H1 (cell line): ENCODE results near the gene SEMA3D. TPM values are rescaled to one million over a fixed set of nuclear protein-coding genes. Genes with fewer than 3 reads are reported as not detected.

ENCODE experiments used
- CTCF ChIA-PET: fragments of 300-600 bp; sonication (Branson Sonifier 250); formaldehyde crosslinking; loops from one replicate; lab custom pipeline; 2021; ENCODE audit not compliant: partially characterized antibody; lab: Charles Lee
- POLR2A ChIA-PET: fragments of 300-600 bp; sonication (Branson Sonifier 250); formaldehyde crosslinking; loops from one replicate; lab custom pipeline; 2021; ENCODE audit warnings: inconsistent platforms; ENCODE audit not compliant: partially characterized antibody; lab: Charles Lee
- DNase-seq, 2 experiments: peaks; one replicate each; pipeline versions ENCODE4 v3.0.0 to v3.0.0-alpha.2; 2010 to 2022; ENCODE audit warnings: low spot score in 2 of 2, low read depth in 1 of 2, mixed read lengths in 1 of 2
- FAIRE-seq: peaks from 2 replicates; lab custom pipeline; 2011; peaks lifted over from hg19 to GRCh38; lab: Jason Lieb, UNC
- H2AFZ ChIP-seq: 2 replicates; pipeline ENCODE4 v1.8.1; 2012; ENCODE audit warnings: low read length, inconsistent platforms
- H2AK5ac ChIP-seq: 2 replicates; pipeline ENCODE4 v1.6.1; 2013; ENCODE audit warnings: low read depth, low read length
- H2BK120ac ChIP-seq: replicated peaks from 2 replicates; pipeline ENCODE3; 2013; ENCODE audit warnings: low read depth, low read length, inconsistent platforms
- H2BK12ac ChIP-seq: 2 replicates; pipeline ENCODE4 v1.6.1; 2013; ENCODE audit warnings: low read depth, low read length
- H2BK15ac ChIP-seq: 2 replicates; pipeline ENCODE4 v1.6.1; 2013; ENCODE audit warnings: low read length
- H2BK20ac ChIP-seq: 2 replicates; pipeline ENCODE4 v1.6.1; 2013; ENCODE audit warnings: low read length
- H2BK5ac ChIP-seq: 2 replicates; pipeline ENCODE4 v1.6.1; 2013; ENCODE audit warnings: low read depth, low read length
- H3K14ac ChIP-seq: 2 replicates; pipeline ENCODE4 v1.6.1; 2013; ENCODE audit warnings: inconsistent platforms; ENCODE audit not compliant: insufficient read length
- H3K18ac ChIP-seq: 2 replicates; pipeline ENCODE4 v1.6.1; 2013; ENCODE audit warnings: low read length; ENCODE audit errors: extremely low read depth
- H3K23ac ChIP-seq: 2 replicates; pipeline ENCODE4 v1.6.1; 2013; ENCODE audit warnings: inconsistent platforms; ENCODE audit not compliant: insufficient read length
- H3K23me2 ChIP-seq: 2 replicates; pipeline ENCODE4 v1.6.1; 2013; ENCODE audit warnings: low read depth, low read length
- H3K27ac ChIP-seq: 2 replicates; pipeline ENCODE4 v1.6.1; 2011; ENCODE audit warnings: low read depth, low read length, inconsistent platforms
- H3K27me3 ChIP-seq, 4 experiments: replicated peaks in 1 of 4; 1 replicate in 1 of 4; 2 replicates in 3 of 4; pipeline versions ENCODE4 v1.6.1 to v1.8.1; 2011 to 2013; ENCODE audit warnings: low read length in 3 of 4, mild to moderate bottlenecking in 3 of 4, inconsistent platforms in 2 of 4, mixed read lengths in 2 of 4, moderate library complexity in 1 of 4; ENCODE audit not compliant: control insufficient read depth in 3 of 4, insufficient read depth in 3 of 4; ENCODE audit errors: extremely low read depth in 1 of 4
- H3K36me3 ChIP-seq, 4 experiments: 2 replicates each; pipeline versions ENCODE4 v1.6.1 to v1.8.1; 2011 to 2013; ENCODE audit warnings: mild to moderate bottlenecking in 4 of 4, low read length in 3 of 4, moderate library complexity in 2 of 4, control low read depth in 1 of 4, inconsistent platforms in 1 of 4; ENCODE audit not compliant: insufficient read depth in 4 of 4, control insufficient read depth in 2 of 4
- H3K4ac ChIP-seq: replicated peaks from 2 replicates; pipeline ENCODE3; 2013; ENCODE audit warnings: low read length, low read depth, mixed read lengths, inconsistent platforms; ENCODE audit not compliant: insufficient read length
- H3K4me1 ChIP-seq, 4 experiments: replicated peaks in 1 of 4; 1 replicate in 1 of 4; 2 replicates in 3 of 4; pipeline versions ENCODE4 v1.6.1 to v1.8.1; 2011 to 2013; ENCODE audit warnings: low read length in 3 of 4, inconsistent platforms in 2 of 4, mixed read lengths in 1 of 4; ENCODE audit not compliant: insufficient read depth in 4 of 4, control insufficient read depth in 3 of 4
- H3K4me2 ChIP-seq, 2 experiments: 2 replicates each; pipeline versions ENCODE4 v1.6.1 to v1.8.1; 2011 to 2013; ENCODE audit warnings: low read depth in 2 of 2, low read length in 2 of 2, control low read depth in 1 of 2, inconsistent platforms in 1 of 2, mild to moderate bottlenecking in 1 of 2; ENCODE audit not compliant: insufficient read depth in 1 of 2
- H3K4me3 ChIP-seq, 4 experiments: fragments of 200-600, 300-600 bp in 1 of 4; sonication (generic), shearing (Covaris generic), sonication (Bioruptor Twin) in 1 of 4; 2 replicates each; pipeline versions ENCODE4 v1.5.1 to v1.8.1; 2011 to 2016; ENCODE audit warnings: low read length in 4 of 4, low read depth in 3 of 4, control low read depth in 2 of 4, inconsistent platforms in 2 of 4, mild to moderate bottlenecking in 2 of 4, mixed read lengths in 1 of 4, moderate library complexity in 1 of 4; ENCODE audit not compliant: insufficient read depth in 2 of 4; ENCODE audit errors: extremely low read depth in 1 of 4
- H3K56ac ChIP-seq: replicated peaks from 2 replicates; pipeline ENCODE3; 2013; ENCODE audit warnings: low read depth, mild to moderate bottlenecking, mixed read lengths, low read length, inconsistent platforms; ENCODE audit not compliant: insufficient read length
- H3K79me1 ChIP-seq: 2 replicates; pipeline ENCODE4 v1.6.1; 2013; ENCODE audit warnings: low read depth, low read length, control low read depth
- H3K79me2 ChIP-seq, 2 experiments: 2 replicates each; pipeline versions ENCODE4 v1.6.1 to v1.8.1; 2012 to 2013; ENCODE audit warnings: low read length in 2 of 2, mild to moderate bottlenecking in 2 of 2, inconsistent platforms in 1 of 2; ENCODE audit not compliant: insufficient read depth in 2 of 2, control insufficient read depth in 1 of 2
- H3K9ac ChIP-seq, 4 experiments: replicated peaks in 1 of 4; 1 replicate in 1 of 4; 2 replicates in 3 of 4; pipeline versions ENCODE4 v1.6.1 to v1.8.1; 2011 to 2013; ENCODE audit warnings: low read depth in 3 of 4, low read length in 3 of 4, control low read depth in 2 of 4, mild to moderate bottlenecking in 2 of 4, moderate library complexity in 2 of 4, inconsistent platforms in 1 of 4; ENCODE audit errors: extremely low read depth in 1 of 4
- H3K9me3 ChIP-seq, 2 experiments: 2 replicates each; pipeline versions ENCODE4 v1.6.1 to v1.8.1; 2012 to 2013; ENCODE audit warnings: mild to moderate bottlenecking in 2 of 2, moderate library complexity in 2 of 2, control low read depth in 1 of 2, inconsistent platforms in 1 of 2, low read depth in 1 of 2, low read length in 1 of 2, mixed read lengths in 1 of 2; ENCODE audit not compliant: insufficient read depth in 2 of 2
- H4K20me1 ChIP-seq, 2 experiments: replicated peaks in 1 of 2; 2 replicates each; pipeline versions ENCODE3 to v1.8.1; 2011 to 2013; ENCODE audit warnings: inconsistent platforms in 2 of 2, low read length in 2 of 2, mild to moderate bottlenecking in 1 of 2; ENCODE audit not compliant: insufficient read depth in 2 of 2, control insufficient read depth in 1 of 2
- H4K5ac ChIP-seq: 2 replicates; pipeline ENCODE4 v1.6.1; 2013; ENCODE audit warnings: low read length, low read depth, mixed read lengths, inconsistent platforms; ENCODE audit not compliant: insufficient read length
- H4K8ac ChIP-seq: 2 replicates; pipeline ENCODE4 v1.8.0; 2013; ENCODE audit warnings: mild to moderate bottlenecking, moderate library complexity, low read length, inconsistent platforms; ENCODE audit not compliant: insufficient read depth; ENCODE audit errors: extremely low read depth
- H4K91ac ChIP-seq: replicated peaks from 2 replicates; pipeline ENCODE3; 2013; ENCODE audit warnings: low read length, mixed read lengths, inconsistent platforms; ENCODE audit not compliant: insufficient read length
- BCL11A ChIP-seq, 2 experiments: IDR thresholded peaks; one replicate each; pipeline ENCODE4 v1.6.1; 2011; ENCODE audit warnings: low read depth in 2 of 2, low read length in 2 of 2, mild to moderate bottlenecking in 2 of 2
- EP300 ChIP-seq, 2 experiments: IDR thresholded peaks; 1 replicate in 1 of 2; 2 replicates in 1 of 2; pipeline ENCODE4 v1.6.1; 2011 to 2012; ENCODE audit warnings: low read depth in 2 of 2, low read length in 2 of 2, mild to moderate bottlenecking in 2 of 2, borderline replicate concordance in 1 of 2, inconsistent platforms in 1 of 2, moderate library complexity in 1 of 2
- EZH2 ChIP-seq: fragments of 200-600 bp; sonication (generic); IDR thresholded peaks from 2 replicates; pipeline ENCODE4 v1.7.1; 2012; ENCODE audit warnings: low read depth, mild to moderate bottlenecking, moderate library complexity, low read length, inconsistent platforms; ENCODE audit not compliant: severe bottlenecking
- MAFK ChIP-seq: IDR thresholded peaks from 2 replicates; pipeline ENCODE4 v1.6.1; 2012; ENCODE audit warnings: low read depth, mild to moderate bottlenecking, improper control_type of control experiment, low read length
- NANOG ChIP-seq: IDR thresholded peaks from 2 replicates; pipeline ENCODE4 v1.6.1; 2011; ENCODE audit warnings: low read length, low read depth, mild to moderate bottlenecking, inconsistent platforms; ENCODE audit not compliant: insufficient read depth, poor library complexity, severe bottlenecking
- RBBP5 ChIP-seq: IDR thresholded peaks from 2 replicates; pipeline ENCODE4 v1.7.1; 2012; ENCODE audit warnings: low read depth, mild to moderate bottlenecking, inconsistent platforms, low read length, moderate library complexity, borderline replicate concordance
- RNF2 ChIP-seq: fragments of 200-900, 300-1000 bp; sonication (generic); IDR thresholded peaks from 2 replicates; pipeline ENCODE4 v1.7.1; 2016; ENCODE audit warnings: borderline replicate concordance, low read depth, mild to moderate bottlenecking, antibody characterized with exemption, low read length; ENCODE audit not compliant: poor library complexity, severe bottlenecking; ENCODE audit errors: missing control alignments
- SIN3A ChIP-seq, 2 experiments: IDR thresholded peaks in 1 of 2; conservative IDR thresholded peaks in 1 of 2; 2 replicates each; pipeline ENCODE4 v1.6.1; 2011 to 2012; ENCODE audit warnings: low read length in 2 of 2, improper control_type of control experiment in 1 of 2, low read depth in 1 of 2, mild to moderate bottlenecking in 1 of 2
- TAF1 ChIP-seq: IDR thresholded peaks from 2 replicates; pipeline ENCODE4 v1.6.1; 2011; ENCODE audit warnings: mild to moderate bottlenecking, low read depth, low read length
- TCF12 ChIP-seq: IDR thresholded peaks from 2 replicates; pipeline ENCODE4 v1.6.1; 2011; ENCODE audit warnings: low read depth, mild to moderate bottlenecking, low read length
- TEAD4 ChIP-seq: IDR thresholded peaks from 2 replicates; pipeline ENCODE4 v1.6.1; 2012; ENCODE audit warnings: low read depth, low read length, inconsistent platforms, mixed read lengths
- USF2 ChIP-seq: IDR thresholded peaks from 2 replicates; pipeline ENCODE4 v1.6.1; 2011; ENCODE audit warnings: low read length, improper control_type of control experiment
- YY1 ChIP-seq: IDR thresholded peaks from 2 replicates; pipeline ENCODE4 v1.6.1; 2011; ENCODE audit warnings: low read depth, mild to moderate bottlenecking, low read length
- polyA plus RNA-seq, 7 experiments: library from polyadenylated mRNA; depleted of rRNA in 3 of 7; stranded (reverse) in 5 of 7; unstranded in 2 of 7; fragments of >200 nt in 5 of 7; fragments of 200-250 nt in 2 of 7; gene quantifications; 1 replicate in 5 of 7; 2 replicates in 1 of 7; 4 replicates in 1 of 7; pipeline versions ENCODE4 v1.2.1 to v1.2.3, GENCODE V29; 2011 to 2013; ENCODE audit warnings: missing spikeins in 2 of 7, mixed read lengths in 2 of 7
- total RNA-seq: library from RNA; stranded (reverse); fragmentation: NEBNext Ultra II Directional; extraction: Animal tissue kit (Norgen Biotek cat#: 25700); gene quantifications from 2 replicates; pipeline ENCODE4 v1.2.1, GENCODE V29; 2021

SEMA3D gene
- total and polyA plus RNA-seq, 2 of the 8 experiments (the other 6 are each of a cell fraction or from before 2014, with no cell fraction given), result 1.6 to 3.5 TPM

- no peak overlapping the region for H2AK5ac ChIP-seq
- no peaks in the 10 kb centered on the region for H3K23me2 ChIP-seq
- no peak for FAIRE-seq
- H3K36me3 ChIP-seq, result no peaks in the 10 kb centered on the region
- ChIA-PET CTCF (interaction anchor here (0.7 kb wide), 2 partner anchors 418 to 1972 kb away, joined by 3 read pairs; no protein-coding TSS in a partner anchor), POLR2A (no interaction called here)
- no peak overlapping the region for H3K27ac ChIP-seq
- no peak overlapping the region for H2BK15ac ChIP-seq
- H4K8ac ChIP-seq, result no peak overlapping the region
- no peak overlapping the region for H3K14ac ChIP-seq
- no peak overlapping the region for H2BK12ac ChIP-seq
- H3K4me2 ChIP-seq, result no peak overlapping the region
- no peak overlapping the region for H2AFZ ChIP-seq
- H3K4ac ChIP-seq, result no peak overlapping the region
- no peak overlapping the region for H2BK5ac ChIP-seq
- H3K9ac ChIP-seq, result no peak overlapping the region
- H3K18ac ChIP-seq, result no peak overlapping the region; the same call in 1 of the 2 replicates
- no peaks in the 10 kb centered on the region for H3K9me3 ChIP-seq
- no peaks in the 10 kb centered on the region for H3K27me3 ChIP-seq
- no peak overlapping the region for H4K5ac ChIP-seq
- H2BK20ac ChIP-seq, result no peak overlapping the region
- H3K79me2 ChIP-seq, result no peaks in the 10 kb centered on the region
- no peaks in the 10 kb centered on the region for H3K79me1 ChIP-seq
- H3K4me1 ChIP-seq, result peaks cover 0 to 3% (median 0%) of the 10 kb centered on the region in 4 experiments; a peak in 1 of 7 replicates
- DNase-seq, result no peak
- H4K20me1 ChIP-seq, result no peaks in the 10 kb centered on the region
- H2BK120ac ChIP-seq, result no peak overlapping the region
- no peak overlapping the region for H3K56ac ChIP-seq
- H3K23ac ChIP-seq, result no peak overlapping the region
- no peak overlapping the region for H4K91ac ChIP-seq
- H3K4me3 ChIP-seq, result no peak overlapping the region
- no peak for TF ChIP-seq TAF1
- no peak for TF ChIP-seq TEAD4
- TF ChIP-seq RBBP5, result no peak
- no peak for TF ChIP-seq EP300 (IDR thresholded peaks at IDR 0.05; ENCODE audit: borderline replicate concordance in 1 of 2, low read depth in 2 of 2, low read length in 2 of 2)
- TF ChIP-seq BCL11A (IDR thresholded peaks at IDR 0.05; ENCODE audit: low read depth in 2 of 2, low read length in 2 of 2), result no peak
- TF ChIP-seq NANOG, result no peak
- no peak for TF ChIP-seq MAFK
- TF ChIP-seq RNF2, result no peak
- no peak for TF ChIP-seq SIN3A (conservative IDR thresholded peaks at IDR 0.05 in 1 of 2, IDR thresholded peaks at IDR 0.05 in 1 of 2; ENCODE audit: low read depth in 1 of 2, low read length in 2 of 2)
- no peak for TF ChIP-seq USF2
- no peak for TF ChIP-seq YY1
- TF ChIP-seq EZH2, result no peak
- no peak for TF ChIP-seq TCF12
Measured at GRCh38 chr7:84950836-84951235, 236.0 kb downstream of the SEMA3D start.
